ENCODE measurements around the gene KCNT2.

KCNT2 gene

GRCh38 chr1:196178083-196178635, 430.1 kb downstream of the KCNT2 start:
- no peak for DNase-seq
- Histone ChIP-seq H3K27ac (no peak overlapping the region), H3K36me3 (no peaks in the 10 kb centered on the region), H3K4me3 (ENCODE audit: low read depth, low read length) (no peak overlapping the region), H3K27me3 (ENCODE audit: insufficient read depth, low read depth, severe bottlenecking) (no peaks in the 10 kb centered on the region), H3K9me3 (ENCODE audit: severe bottlenecking) (no peaks in the 10 kb centered on the region)
- no peak for TF ChIP-seq CTCF (IDR thresholded peaks at IDR 0.05; ENCODE audit: low read depth, low read length)

All from WERI-Rb-1 (cell line).